ENCODE measurements around the gene ADARB2. TPM values are rescaled to one million over a fixed set of nuclear protein-coding genes. Genes with fewer than 3 reads are reported as not detected.

ADARB2 gene
- total and polyA plus RNA-seq, 10 of the 15 experiments (the other 5 are each of a cell fraction or from before 2014, with no cell fraction given): 0.02 to 4.1 (median 0.76) TPM

DNA sequence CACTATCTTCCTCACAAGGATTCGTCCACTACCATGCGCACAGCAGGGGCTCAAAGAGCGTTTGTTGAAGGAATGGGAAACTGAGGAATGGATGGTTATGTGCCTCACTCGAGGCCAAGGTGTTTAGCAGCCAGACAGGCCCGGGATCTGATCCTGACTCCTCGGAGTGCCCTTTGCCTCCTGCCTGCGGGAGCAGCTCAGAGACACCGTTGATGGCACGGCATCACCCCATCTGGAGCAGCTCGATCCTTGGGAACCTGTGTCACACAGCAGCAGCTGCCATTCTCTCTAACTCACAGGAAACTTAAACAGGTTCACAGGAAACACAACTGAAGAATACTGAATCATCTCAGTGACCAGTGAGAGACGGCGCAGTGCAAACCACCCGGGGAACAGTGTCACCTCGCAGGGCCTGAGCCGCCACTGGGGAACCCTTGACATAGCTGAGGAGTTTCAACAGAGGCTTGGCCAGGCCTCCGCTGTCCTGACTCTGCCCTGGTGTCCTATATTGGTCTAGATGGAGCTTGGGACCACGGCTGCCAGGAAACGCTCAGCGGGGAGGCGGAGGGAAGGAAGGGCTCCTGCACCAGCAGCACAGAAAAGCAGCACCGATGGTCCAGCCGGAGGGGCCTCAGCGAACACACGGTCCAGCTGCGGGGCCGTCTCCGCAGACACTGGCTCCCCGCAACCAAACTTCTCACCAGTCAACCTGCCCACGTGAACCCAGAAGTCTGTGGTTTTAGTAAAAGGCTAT is 169.4 kb downstream of the ADARB2 start:
- no peak for FAIRE-seq
- ChIA-PET POLR2A (no interaction called here), SMC1A (ENCODE audit: uncharacterized antibody, unreplicated experiment) (no interaction called here), RAD21 (ENCODE audit: unreplicated experiment) (no interaction called here), CTCF (no interaction called here)
- intact Hi-C loops (cut with micrococcal nuclease; ENCODE audit: unreplicated experiment): loop anchor here (10.0 kb wide), 1 partner anchor 143 kb away; no protein-coding TSS in a partner anchor
- no peak overlapping the region for H3K4me2 ChIP-seq (ENCODE audit: control insufficient read depth, insufficient read depth)
- WGBS (ENCODE audit: insufficient coverage, insufficient replicate concordance, low lambda C conversion rate, missing lambda C conversion rate): 47% methylated on average over 29 of the region's 29 CpGs
- no peaks in the 10 kb centered on the region for H3K27me3 ChIP-seq (replicated peaks in 1 of 2; ENCODE audit: control insufficient read depth in 2 of 2, insufficient read depth in 2 of 2, low read length in 1 of 2)
- H3K27ac ChIP-seq (ENCODE audit: control insufficient read depth, insufficient read depth): no peak overlapping the region
- H3K4me3 ChIP-seq: no peak overlapping the region
- DNase-seq (ENCODE audit: low read depth, low spot score): no peak
- no peak overlapping the region for H3K9ac ChIP-seq (ENCODE audit: control insufficient read depth, insufficient read depth, low read length)
- no peaks in the 10 kb centered on the region for H3K4me1 ChIP-seq (ENCODE audit: control insufficient read depth, insufficient read depth, low read length)
- H2AFZ ChIP-seq (ENCODE audit: control insufficient read depth, low read depth, low read length): no peak overlapping the region
- H3K79me2 ChIP-seq (ENCODE audit: control insufficient read depth, insufficient read depth, low read length): no peaks in the 10 kb centered on the region
- TF ChIP-seq, protein P1, sequence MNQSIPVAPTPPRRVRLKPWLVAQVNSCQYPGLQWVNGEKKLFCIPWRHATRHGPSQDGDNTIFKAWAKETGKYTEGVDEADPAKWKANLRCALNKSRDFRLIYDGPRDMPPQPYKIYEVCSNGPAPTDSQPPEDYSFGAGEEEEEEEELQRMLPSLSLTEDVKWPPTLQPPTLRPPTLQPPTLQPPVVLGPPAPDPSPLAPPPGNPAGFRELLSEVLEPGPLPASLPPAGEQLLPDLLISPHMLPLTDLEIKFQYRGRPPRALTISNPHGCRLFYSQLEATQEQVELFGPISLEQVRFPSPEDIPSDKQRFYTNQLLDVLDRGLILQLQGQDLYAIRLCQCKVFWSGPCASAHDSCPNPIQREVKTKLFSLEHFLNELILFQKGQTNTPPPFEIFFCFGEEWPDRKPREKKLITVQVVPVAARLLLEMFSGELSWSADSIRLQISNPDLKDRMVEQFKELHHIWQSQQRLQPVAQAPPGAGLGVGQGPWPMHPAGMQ (IDR thresholded peaks at IDR 0.05; ENCODE audit: borderline replicate concordance): no peak
- TF ChIP-seq NFXL1 (IDR thresholded peaks at IDR 0.05; ENCODE audit: borderline replicate concordance): no peak
- TF ChIP-seq, protein P2, sequence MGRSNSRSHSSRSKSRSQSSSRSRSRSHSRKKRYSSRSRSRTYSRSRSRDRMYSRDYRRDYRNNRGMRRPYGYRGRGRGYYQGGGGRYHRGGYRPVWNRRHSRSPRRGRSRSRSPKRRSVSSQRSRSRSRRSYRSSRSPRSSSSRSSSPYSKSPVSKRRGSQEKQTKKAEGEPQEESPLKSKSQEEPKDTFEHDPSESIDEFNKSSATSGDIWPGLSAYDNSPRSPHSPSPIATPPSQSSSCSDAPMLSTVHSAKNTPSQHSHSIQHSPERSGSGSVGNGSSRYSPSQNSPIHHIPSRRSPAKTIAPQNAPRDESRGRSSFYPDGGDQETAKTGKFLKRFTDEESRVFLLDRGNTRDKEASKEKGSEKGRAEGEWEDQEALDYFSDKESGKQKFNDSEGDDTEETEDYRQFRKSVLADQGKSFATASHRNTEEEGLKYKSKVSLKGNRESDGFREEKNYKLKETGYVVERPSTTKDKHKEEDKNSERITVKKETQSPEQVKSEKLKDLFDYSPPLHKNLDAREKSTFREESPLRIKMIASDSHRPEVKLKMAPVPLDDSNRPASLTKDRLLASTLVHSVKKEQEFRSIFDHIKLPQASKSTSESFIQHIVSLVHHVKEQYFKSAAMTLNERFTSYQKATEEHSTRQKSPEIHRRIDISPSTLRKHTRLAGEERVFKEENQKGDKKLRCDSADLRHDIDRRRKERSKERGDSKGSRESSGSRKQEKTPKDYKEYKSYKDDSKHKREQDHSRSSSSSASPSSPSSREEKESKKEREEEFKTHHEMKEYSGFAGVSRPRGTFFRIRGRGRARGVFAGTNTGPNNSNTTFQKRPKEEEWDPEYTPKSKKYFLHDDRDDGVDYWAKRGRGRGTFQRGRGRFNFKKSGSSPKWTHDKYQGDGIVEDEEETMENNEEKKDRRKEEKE (IDR thresholded peaks at IDR 0.05): no peak
- no peak for TF ChIP-seq HDAC6 (IDR thresholded peaks at IDR 0.05; ENCODE audit: unreplicated experiment)
- TF ChIP-seq EED (IDR thresholded peaks at IDR 0.05; ENCODE audit: low read depth): no peak
- no peak for TF ChIP-seq ZNF207 (IDR thresholded peaks at IDR 0.05; ENCODE audit: borderline replicate concordance)
- TF ChIP-seq SP1 (IDR thresholded peaks at IDR 0.05; ENCODE audit: low read depth, low read length): no peak
- TF ChIP-seq MTA3 (IDR thresholded peaks at IDR 0.05; ENCODE audit: borderline replicate concordance, low read length): no peak
- TF ChIP-seq CREM (IDR thresholded peaks at IDR 0.05; ENCODE audit: low read depth): no peak
- TF ChIP-seq SUZ12 (IDR thresholded peaks at IDR 0.05; ENCODE audit: unreplicated experiment): no peak
- TF ChIP-seq NFIC (IDR thresholded peaks at IDR 0.05; ENCODE audit: low read depth, low read length): no peak
- TF ChIP-seq, protein P3, sequence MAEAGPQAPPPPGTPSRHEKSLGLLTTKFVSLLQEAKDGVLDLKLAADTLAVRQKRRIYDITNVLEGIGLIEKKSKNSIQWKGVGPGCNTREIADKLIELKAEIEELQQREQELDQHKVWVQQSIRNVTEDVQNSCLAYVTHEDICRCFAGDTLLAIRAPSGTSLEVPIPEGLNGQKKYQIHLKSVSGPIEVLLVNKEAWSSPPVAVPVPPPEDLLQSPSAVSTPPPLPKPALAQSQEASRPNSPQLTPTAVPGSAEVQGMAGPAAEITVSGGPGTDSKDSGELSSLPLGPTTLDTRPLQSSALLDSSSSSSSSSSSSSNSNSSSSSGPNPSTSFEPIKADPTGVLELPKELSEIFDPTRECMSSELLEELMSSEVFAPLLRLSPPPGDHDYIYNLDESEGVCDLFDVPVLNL (IDR thresholded peaks at IDR 0.05; ENCODE audit: low read depth, low read length): no peak
- TF ChIP-seq DPF2 (IDR thresholded peaks at IDR 0.05): no peak
- no peak for TF ChIP-seq TBL1XR1 (IDR thresholded peaks at IDR 0.05; ENCODE audit: low read depth, low read length)
- TF ChIP-seq EGR1 (IDR thresholded peaks at IDR 0.05; ENCODE audit: borderline replicate concordance in 1 of 2, low read depth in 2 of 2, low read length in 2 of 2): no peak
- TF ChIP-seq LARP7 (IDR thresholded peaks at IDR 0.05): no peak
- BruUV-seq (replicated peaks): no TSS peak
- no peaks in the 10 kb centered on the region for H3K9me3 ChIP-seq (replicated peaks; ENCODE audit: control insufficient read depth, insufficient read depth, low read length)
- in situ Hi-C loops (cut with MboI): no loop called here
- no peaks in the 10 kb centered on the region for H3K36me3 ChIP-seq (ENCODE audit: control insufficient read depth in 2 of 2, insufficient read depth in 2 of 2, low read length in 1 of 2)
- no peak for ATAC-seq
- H4K20me1 ChIP-seq (ENCODE audit: control insufficient read depth, insufficient read depth): no peaks in the 10 kb centered on the region

Data from GM12878 (cell line).